GM23338 (cell line): Measurements from ENCODE around the gene VGLL4. TPM values are rescaled to one million over a fixed set of nuclear protein-coding genes. Genes with fewer than 3 reads are reported as not detected.
A peak's percentile ranks its signal among the peaks of the same experiment; 100 is the strongest.

Source experiments
- ATAC-seq: fragments of 200-7000 bp; cut with Tn5 transposase; 3 replicates; pipeline ENCODE4 v1.9.1; 2020
- DNase-seq: peaks from one replicate; pipeline ENCODE4 v3.0.0-alpha.2; 2015; ENCODE audit warnings: low spot score
- H2AFZ ChIP-seq: fragments of 200-600 bp; sonication (generic); 2 replicates; pipeline ENCODE4 v1.8.0; 2016; ENCODE audit warnings: antibody characterized with exemption, mild to moderate bottlenecking, moderate library complexity
- H3F3A ChIP-seq: fragments of 200-600 bp; sonication (generic); replicated peaks from 2 replicates; pipeline ENCODE4 v1.8.0; 2017; ENCODE audit warnings: antibody characterized with exemption, mixed run types, low read depth
- H3K27ac ChIP-seq: fragments of 200-600 bp; sonication (generic); 2 replicates; pipeline ENCODE4 v1.6.1; 2016; ENCODE audit warnings: low read depth
- H3K27me3 ChIP-seq: fragments of 200-600 bp; sonication (generic); 2 replicates; pipeline ENCODE4 v1.8.0; 2016; ENCODE audit warnings: mild to moderate bottlenecking, mixed run types, moderate library complexity; ENCODE audit not compliant: insufficient read depth
- H3K36me3 ChIP-seq: fragments of 200-600 bp; sonication (generic); 2 replicates; pipeline ENCODE4 v1.8.0; 2016; ENCODE audit warnings: mild to moderate bottlenecking; ENCODE audit not compliant: insufficient read depth
- H3K4me1 ChIP-seq: fragments of 200-600 bp; sonication (generic); 2 replicates; pipeline ENCODE4 v1.8.0; 2016; ENCODE audit warnings: mild to moderate bottlenecking, moderate library complexity; ENCODE audit not compliant: insufficient read depth
- H3K4me2 ChIP-seq: fragments of 200-600 bp; sonication (generic); 2 replicates; pipeline ENCODE4 v1.7.1; 2017; ENCODE audit warnings: mixed run types
- H3K4me3 ChIP-seq: fragments of 200-600 bp; sonication (generic); 2 replicates; pipeline ENCODE4 v1.6.1; 2016; ENCODE audit warnings: mixed run types
- H3K79me2 ChIP-seq: fragments of 200-600 bp; sonication (generic); replicated peaks from 2 replicates; pipeline ENCODE4 v1.8.0; 2017; ENCODE audit warnings: mild to moderate bottlenecking; ENCODE audit not compliant: insufficient read depth
- H3K9me2 ChIP-seq: fragments of 200-600 bp; sonication (generic); 2 replicates; pipeline ENCODE4 v1.8.0; 2017; ENCODE audit not compliant: insufficient read depth
- H4K20me1 ChIP-seq: fragments of 200-600 bp; sonication (generic); replicated peaks from 2 replicates; pipeline ENCODE4 v1.8.0; 2017; ENCODE audit warnings: mild to moderate bottlenecking; ENCODE audit not compliant: insufficient read depth
- H3K27ac Mint-ChIP-seq: 2 replicates; pipeline ENCODE4 v1.8.0; 2020; ENCODE audit warnings: inconsistent platforms, mild to moderate bottlenecking, moderate library complexity, mixed read lengths
- H3K27me3 Mint-ChIP-seq: 3 replicates; pipeline ENCODE4 v1.8.0; 2022; ENCODE audit warnings: low read depth, mild to moderate bottlenecking, moderate library complexity, mixed read lengths, inconsistent platforms; ENCODE audit not compliant: insufficient read depth, poor library complexity
- H3K36me3 Mint-ChIP-seq: 3 replicates; pipeline ENCODE4 v1.8.0; 2021; ENCODE audit warnings: low read depth, mild to moderate bottlenecking, inconsistent platforms, moderate library complexity, mixed read lengths
- H3K4me1 Mint-ChIP-seq: 3 replicates; pipeline ENCODE4 v1.8.0; 2020; ENCODE audit warnings: mild to moderate bottlenecking, inconsistent platforms, mixed read lengths
- H3K4me3 Mint-ChIP-seq: 3 replicates; pipeline ENCODE4 v1.8.0; 2021; ENCODE audit warnings: moderate library complexity, mild to moderate bottlenecking, inconsistent platforms, mixed read lengths
- H3K9me3 Mint-ChIP-seq: 3 replicates; pipeline ENCODE4 v1.8.0; 2020; ENCODE audit warnings: moderate library complexity, mild to moderate bottlenecking, inconsistent platforms, mixed read lengths
- STAT1 ChIP-seq: IDR thresholded peaks from one replicate; pipeline ENCODE4 v1.6.1; 2016; ENCODE audit warnings: antibody characterized with exemption; ENCODE audit not compliant: unreplicated experiment
- ZNF114 ChIP-seq: fragments of 250-450 bp; sonication (Bioruptor Pico); IDR thresholded peaks from 2 replicates; pipeline ENCODE4 v1.5.0; 2020; ENCODE audit warnings: mild to moderate bottlenecking, moderate library complexity
- ZNF331 ChIP-seq: fragments of 250-450 bp; sonication (Bioruptor Pico); IDR thresholded peaks from 2 replicates; pipeline ENCODE4 v1.5.0; 2020; ENCODE audit warnings: low read depth, mild to moderate bottlenecking, moderate library complexity
- ZNF462 ChIP-seq: fragments of 250-450 bp; sonication (Bioruptor Pico); IDR thresholded peaks from 2 replicates; pipeline ENCODE4 v1.5.0; 2020; ENCODE audit warnings: mild to moderate bottlenecking, moderate library complexity
- polyA plus RNA-seq: library from polyadenylated mRNA; unstranded; fragments of >200 nt; fragmentation: Nextera tagmentation; extraction: Ambion mirVana; gene quantifications from 2 replicates; pipeline ENCODE4 v1.2.1, GENCODE V29; 2016
- total RNA-seq: library from RNA; depleted of rRNA; stranded (reverse); fragments of >200 nt; shearing (Covaris generic); gene quantifications from 2 replicates; pipeline ENCODE4 v1.2.3, GENCODE V29; 2014
- TF ChIP-seq, protein P1 (sequence below): IDR thresholded peaks from one replicate; pipeline ENCODE4 v1.6.1; 2018; ENCODE audit warnings: antibody characterized with exemption; ENCODE audit not compliant: unreplicated experiment

Gene VGLL4
- total and polyA plus RNA-seq, 2 experiments from 2014 or later = 20.8 to 45.9 TPM

GRCh38 chr3:11510356-11510755 is 133.4 kb downstream of the VGLL4 start (continued):
- TF ChIP-seq ZNF462 (no peak), ZNF114 (CRISPR knock-in tag) (no peak)

DNA sequence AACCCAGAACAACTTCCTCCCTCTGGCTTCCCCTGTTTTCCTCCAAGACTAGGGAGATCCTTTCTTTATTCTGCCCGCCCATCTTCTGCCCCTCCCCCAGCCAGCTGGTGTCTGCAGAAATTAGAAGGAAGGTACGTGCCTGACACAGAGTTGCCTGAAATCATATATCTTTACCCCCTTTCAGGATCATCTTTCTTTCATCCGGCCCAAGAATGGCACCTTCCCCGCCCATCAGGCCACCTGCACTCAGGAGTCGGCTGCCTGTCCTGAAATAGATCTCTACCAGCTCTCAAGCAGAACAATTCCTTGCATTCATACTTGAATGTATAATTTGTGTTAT is 133.7 kb downstream of the VGLL4 start:
- Mint-ChIP-seq H3K27me3 (peaks cover 3% of the 10 kb centered on the region), H3K36me3 (peaks cover 19% of the 10 kb centered on the region), H3K4me3 (peak overlapping the region; percentile 36; the same call in 2 of the 3 replicates), H3K9me3 (peaks cover 11% of the 10 kb centered on the region), H3K27ac (peak overlapping the region; percentile 70), H3K4me1 (peaks cover 37% of the 10 kb centered on the region)
- H3K27ac ChIP-seq = no peak overlapping the region; the same call in 1 of the 2 replicates
- H3K27me3 ChIP-seq = no peaks in the 10 kb centered on the region
- no peaks in the 10 kb centered on the region for H3K79me2 ChIP-seq
- no peak overlapping the region for H2AFZ ChIP-seq
- no peaks in the 10 kb centered on the region for H3K36me3 ChIP-seq
- H3K4me2 ChIP-seq = peak overlapping the region; percentile 60
- DNase-seq (no peak), ATAC-seq (peak; percentile 23; the same call in 2 of the 3 replicates)
- no peak overlapping the region for H3K4me3 ChIP-seq
- peaks cover 24% of the 10 kb centered on the region for H3K4me1 ChIP-seq
- no peaks in the 10 kb centered on the region for H4K20me1 ChIP-seq
- H3K9me2 ChIP-seq = no peaks in the 10 kb centered on the region
- H3F3A ChIP-seq = no peaks in the 10 kb centered on the region
- TF ChIP-seq ZNF331 (CRISPR knock-in tag) = no peak
- no peak for TF ChIP-seq ZNF462
- no peak for TF ChIP-seq STAT1
- TF ChIP-seq, protein P1, sequence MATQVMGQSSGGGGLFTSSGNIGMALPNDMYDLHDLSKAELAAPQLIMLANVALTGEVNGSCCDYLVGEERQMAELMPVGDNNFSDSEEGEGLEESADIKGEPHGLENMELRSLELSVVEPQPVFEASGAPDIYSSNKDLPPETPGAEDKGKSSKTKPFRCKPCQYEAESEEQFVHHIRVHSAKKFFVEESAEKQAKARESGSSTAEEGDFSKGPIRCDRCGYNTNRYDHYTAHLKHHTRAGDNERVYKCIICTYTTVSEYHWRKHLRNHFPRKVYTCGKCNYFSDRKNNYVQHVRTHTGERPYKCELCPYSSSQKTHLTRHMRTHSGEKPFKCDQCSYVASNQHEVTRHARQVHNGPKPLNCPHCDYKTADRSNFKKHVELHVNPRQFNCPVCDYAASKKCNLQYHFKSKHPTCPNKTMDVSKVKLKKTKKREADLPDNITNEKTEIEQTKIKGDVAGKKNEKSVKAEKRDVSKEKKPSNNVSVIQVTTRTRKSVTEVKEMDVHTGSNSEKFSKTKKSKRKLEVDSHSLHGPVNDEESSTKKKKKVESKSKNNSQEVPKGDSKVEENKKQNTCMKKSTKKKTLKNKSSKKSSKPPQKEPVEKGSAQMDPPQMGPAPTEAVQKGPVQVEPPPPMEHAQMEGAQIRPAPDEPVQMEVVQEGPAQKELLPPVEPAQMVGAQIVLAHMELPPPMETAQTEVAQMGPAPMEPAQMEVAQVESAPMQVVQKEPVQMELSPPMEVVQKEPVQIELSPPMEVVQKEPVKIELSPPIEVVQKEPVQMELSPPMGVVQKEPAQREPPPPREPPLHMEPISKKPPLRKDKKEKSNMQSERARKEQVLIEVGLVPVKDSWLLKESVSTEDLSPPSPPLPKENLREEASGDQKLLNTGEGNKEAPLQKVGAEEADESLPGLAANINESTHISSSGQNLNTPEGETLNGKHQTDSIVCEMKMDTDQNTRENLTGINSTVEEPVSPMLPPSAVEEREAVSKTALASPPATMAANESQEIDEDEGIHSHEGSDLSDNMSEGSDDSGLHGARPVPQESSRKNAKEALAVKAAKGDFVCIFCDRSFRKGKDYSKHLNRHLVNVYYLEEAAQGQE = no peak
- TF ChIP-seq ZNF114 (CRISPR knock-in tag) = no peak
